GM10248 (cell line): ENCODE results near the gene SIK3.

ENCODE experiments used
- CTCF ChIA-PET: fragments of 300-600 bp; sonication (Branson Sonifier 250); formaldehyde crosslinking; extraction: SDS; loops from one replicate; lab custom pipeline; 2021; ENCODE audit warnings: antibody characterized with exemption; lab: Yijun Ruan, JAX
- POLR2A ChIA-PET: fragments of 350-650 bp; sonication (Branson Sonifier 250); formaldehyde crosslinking; extraction: SDS; loops from one replicate; lab custom pipeline; 2020; ENCODE audit warnings: antibody characterized with exemption; lab: Yijun Ruan, JAX
- DNase-seq: peaks from one replicate; pipeline ENCODE4 v3.0.0; 2012; ENCODE audit errors: extremely low spot score
- CTCF ChIP-seq: IDR thresholded peaks from 2 replicates; pipeline ENCODE4 v1.5.1; 2012; ENCODE audit warnings: mild to moderate bottlenecking, low read depth; ENCODE audit errors: extremely low read depth, missing control alignments, control extremely low read depth

SIK3 gene

GRCh38 chr11:116879800-116880625 lies 218.2 kb downstream of the SIK3 start:
- DNase-seq, result peak; percentile 68

GRCh38 chr11:116876656-116877055 lies 221.6 kb downstream of the SIK3 start:
- DNase-seq, result no peak
- POLR2A ChIA-PET, result interaction anchor here (0.6 kb wide), 1 partner anchor 303 kb away, joined by 5 read pairs; no protein-coding TSS in a partner anchor
- no peak for TF ChIP-seq CTCF
- CTCF ChIA-PET, result interaction anchor here (1.1 to 8.7 kb wide), 4 partner anchors 9 to 228 kb away, joined by 3 to 132 read pairs (median 26); no protein-coding TSS in a partner anchor

More at GRCh38 chr11:116879800-116880625, 218.2 kb downstream of the SIK3 start:
- ChIA-PET POLR2A (no interaction called here), CTCF (interaction anchor here (0.6 to 8.7 kb wide), 25 partner anchors 10 to 352 kb away, joined by 3 to 132 read pairs (median 4); partner anchors contain the start of genes APOA5, PCSK7 and ZPR1)
- TF ChIP-seq CTCF, result peak; percentile 64

- POLR2A ChIA-PET, result no interaction called here
- CTCF ChIA-PET, result no interaction called here
- no peak for DNase-seq
- TF ChIP-seq CTCF, result no peak
Measured at GRCh38 chr11:116875194-116875593, 223.0 kb downstream of the SIK3 start.

GRCh38 chr11:116874251-116874650 lies 224.0 kb downstream of the SIK3 start:
- ChIA-PET POLR2A (no interaction called here), CTCF (interaction anchor here (1.4 to 1.5 kb wide), 3 partner anchors 10 to 232 kb away, joined by 3 to 5 read pairs (median 5); no protein-coding TSS in a partner anchor)
- no peak for DNase-seq
- no peak for TF ChIP-seq CTCF

- no peak for TF ChIP-seq CTCF
- POLR2A ChIA-PET, result no interaction called here
- DNase-seq, result no peak
- CTCF ChIA-PET, result interaction anchor here (1.3 to 2.1 kb wide), 5 partner anchors 9 to 233 kb away, joined by 3 to 6 read pairs (median 5); no protein-coding TSS in a partner anchor
Measured at GRCh38 chr11:116873381-116873780, 224.8 kb downstream of the SIK3 start.

GRCh38 chr11:116871248-116871647 lies 227.0 kb downstream of the SIK3 start:
- no peak for TF ChIP-seq CTCF
- ChIA-PET CTCF (interaction anchor here (1.3 kb wide), 2 partner anchors 9 to 16 kb away, joined by 3 to 4 read pairs; no protein-coding TSS in a partner anchor), POLR2A (no interaction called here)
- DNase-seq, result no peak
